Activated T-helper 17 cell treated with anti-CD3 and anti-CD28 coated beads, Interleukin-2, amount 50 U/mL, for 72 hours (primary cell): ENCODE data around the gene KCND3. TPM values are rescaled to one million over a fixed set of nuclear protein-coding genes. Genes with fewer than 3 reads are reported as not detected.

Experiments used
- ATAC-seq: fragments of 150-1000 bp; cut with Tn5 transposase; replicated peaks from 2 replicates; pipeline ENCODE4 v1.10.0; 2021; ENCODE audit warnings: mild to moderate bottlenecking, moderate library complexity
- H3K27ac Mint-ChIP-seq: one replicate; pipeline ENCODE4 v1.8.0; 2022; ENCODE audit warnings: mixed read lengths
- H3K27me3 Mint-ChIP-seq: one replicate; pipeline ENCODE4 v1.8.0; 2022; ENCODE audit warnings: mixed read lengths
- H3K36me3 Mint-ChIP-seq: one replicate; pipeline ENCODE4 v1.8.0; 2022; ENCODE audit warnings: low read depth, mild to moderate bottlenecking, mixed read lengths
- H3K4me1 Mint-ChIP-seq: one replicate; pipeline ENCODE4 v1.8.0; 2022; ENCODE audit warnings: mixed read lengths
- H3K4me3 Mint-ChIP-seq: one replicate; pipeline ENCODE4 v1.8.0; 2022; ENCODE audit warnings: mild to moderate bottlenecking, mixed read lengths
- H3K9me3 Mint-ChIP-seq: one replicate; pipeline ENCODE4 v1.8.0; 2022; ENCODE audit warnings: mixed read lengths
- total RNA-seq, 2 donors: library from RNA; stranded (reverse); gene quantifications; one replicate each; pipeline ENCODE4 v1.2.3, GENCODE V29; 2022

Gene KCND3
- total RNA-seq, 2 donors from 2014 or later, result not detected

GRCh38 chr1:111784273-111784901, 205.1 kb downstream of the KCND3 start:
- no peak overlapping the region for H3K4me3 Mint-ChIP-seq
- peaks cover 5% of the 10 kb centered on the region for H3K27me3 Mint-ChIP-seq
- no peaks in the 10 kb centered on the region for H3K36me3 Mint-ChIP-seq
- no peaks in the 10 kb centered on the region for H3K4me1 Mint-ChIP-seq
- no peaks in the 10 kb centered on the region for H3K9me3 Mint-ChIP-seq
- no peak overlapping the region for H3K27ac Mint-ChIP-seq
- ATAC-seq, result no peak

- no peaks in the 10 kb centered on the region for H3K4me1 Mint-ChIP-seq
- no peak overlapping the region for H3K4me3 Mint-ChIP-seq
- peaks cover 3% of the 10 kb centered on the region for H3K27me3 Mint-ChIP-seq
- no peaks in the 10 kb centered on the region for H3K9me3 Mint-ChIP-seq
- H3K36me3 Mint-ChIP-seq, result no peaks in the 10 kb centered on the region
- ATAC-seq, result no peak
- no peak overlapping the region for H3K27ac Mint-ChIP-seq
Measured at GRCh38 chr1:111779546-111779945, 209.9 kb downstream of the KCND3 start.

- no peak for ATAC-seq
- no peaks in the 10 kb centered on the region for H3K9me3 Mint-ChIP-seq
- no peaks in the 10 kb centered on the region for H3K4me1 Mint-ChIP-seq
- no peaks in the 10 kb centered on the region for H3K27me3 Mint-ChIP-seq
- no peaks in the 10 kb centered on the region for H3K36me3 Mint-ChIP-seq
- no peak overlapping the region for H3K4me3 Mint-ChIP-seq
- no peak overlapping the region for H3K27ac Mint-ChIP-seq
Measured at GRCh38 chr1:111778541-111779051, 210.9 kb downstream of the KCND3 start.

GRCh38 chr1:111778066-111778465, 211.4 kb downstream of the KCND3 start:
- Mint-ChIP-seq H3K36me3 (no peaks in the 10 kb centered on the region), H3K27me3 (no peaks in the 10 kb centered on the region), H3K27ac (no peak overlapping the region), H3K9me3 (no peaks in the 10 kb centered on the region), H3K4me1 (no peaks in the 10 kb centered on the region), H3K4me3 (no peak overlapping the region)
- ATAC-seq, result no peak

- no peaks in the 10 kb centered on the region for H3K36me3 Mint-ChIP-seq
- H3K4me3 Mint-ChIP-seq, result no peak overlapping the region
- H3K27ac Mint-ChIP-seq, result no peak overlapping the region
- no peaks in the 10 kb centered on the region for H3K4me1 Mint-ChIP-seq
- no peaks in the 10 kb centered on the region for H3K9me3 Mint-ChIP-seq
- no peaks in the 10 kb centered on the region for H3K27me3 Mint-ChIP-seq
- no peak for ATAC-seq
Measured at GRCh38 chr1:111777301-111777700, 212.2 kb downstream of the KCND3 start.

GRCh38 chr1:111776861-111777260, 212.6 kb downstream of the KCND3 start:
- no peak overlapping the region for H3K27ac Mint-ChIP-seq
- H3K36me3 Mint-ChIP-seq, result no peaks in the 10 kb centered on the region
- ATAC-seq, result no peak
- H3K4me1 Mint-ChIP-seq, result no peaks in the 10 kb centered on the region
- no peak overlapping the region for H3K4me3 Mint-ChIP-seq
- H3K27me3 Mint-ChIP-seq, result no peaks in the 10 kb centered on the region
- no peaks in the 10 kb centered on the region for H3K9me3 Mint-ChIP-seq

- H3K27ac Mint-ChIP-seq, result no peak overlapping the region
- ATAC-seq, result no peak
- H3K36me3 Mint-ChIP-seq, result no peaks in the 10 kb centered on the region
- no peaks in the 10 kb centered on the region for H3K4me1 Mint-ChIP-seq
- no peaks in the 10 kb centered on the region for H3K27me3 Mint-ChIP-seq
- no peaks in the 10 kb centered on the region for H3K9me3 Mint-ChIP-seq
- no peak overlapping the region for H3K4me3 Mint-ChIP-seq
Measured at GRCh38 chr1:111776391-111776790, 213.1 kb downstream of the KCND3 start.

- H3K27ac Mint-ChIP-seq, result no peak overlapping the region
- H3K27me3 Mint-ChIP-seq, result no peaks in the 10 kb centered on the region
- no peaks in the 10 kb centered on the region for H3K4me1 Mint-ChIP-seq
- H3K36me3 Mint-ChIP-seq, result no peaks in the 10 kb centered on the region
- H3K9me3 Mint-ChIP-seq, result no peaks in the 10 kb centered on the region
- no peak for ATAC-seq
- no peak overlapping the region for H3K4me3 Mint-ChIP-seq
Measured at GRCh38 chr1:111775966-111776365, 213.5 kb downstream of the KCND3 start.

- Mint-ChIP-seq H3K27me3 (no peaks in the 10 kb centered on the region), H3K27ac (no peak overlapping the region), H3K9me3 (no peaks in the 10 kb centered on the region), H3K36me3 (peaks cover 30% of the 10 kb centered on the region), H3K4me3 (no peak overlapping the region), H3K4me1 (no peaks in the 10 kb centered on the region)
- ATAC-seq, result no peak
Measured at GRCh38 chr1:111770916-111771315, 218.6 kb downstream of the KCND3 start.

GRCh38 chr1:111769517-111770146, 219.8 kb downstream of the KCND3 start:
- no peak overlapping the region for H3K4me3 Mint-ChIP-seq
- H3K36me3 Mint-ChIP-seq, result peaks cover 43% of the 10 kb centered on the region
- no peaks in the 10 kb centered on the region for H3K27me3 Mint-ChIP-seq
- H3K9me3 Mint-ChIP-seq, result no peaks in the 10 kb centered on the region
- H3K27ac Mint-ChIP-seq, result no peak overlapping the region
- no peaks in the 10 kb centered on the region for H3K4me1 Mint-ChIP-seq
- peak; percentile 23 for ATAC-seq

- H3K9me3 Mint-ChIP-seq, result no peaks in the 10 kb centered on the region
- peaks cover 53% of the 10 kb centered on the region for H3K36me3 Mint-ChIP-seq
- no peaks in the 10 kb centered on the region for H3K4me1 Mint-ChIP-seq
- no peaks in the 10 kb centered on the region for H3K27me3 Mint-ChIP-seq
- H3K27ac Mint-ChIP-seq, result no peak overlapping the region
- ATAC-seq, result no peak
- no peak overlapping the region for H3K4me3 Mint-ChIP-seq
Measured at GRCh38 chr1:111768625-111769024, 220.8 kb downstream of the KCND3 start.

GRCh38 chr1:111768023-111768422, 221.4 kb downstream of the KCND3 start:
- Mint-ChIP-seq H3K4me1 (no peaks in the 10 kb centered on the region), H3K4me3 (no peak overlapping the region), H3K27ac (no peak overlapping the region), H3K36me3 (peaks cover 59% of the 10 kb centered on the region), H3K9me3 (no peaks in the 10 kb centered on the region), H3K27me3 (no peaks in the 10 kb centered on the region)
- no peak for ATAC-seq

- no peaks in the 10 kb centered on the region for H3K27me3 Mint-ChIP-seq
- no peak overlapping the region for H3K27ac Mint-ChIP-seq
- H3K4me3 Mint-ChIP-seq, result no peak overlapping the region
- peaks cover 100% of the 10 kb centered on the region for H3K36me3 Mint-ChIP-seq
- no peaks in the 10 kb centered on the region for H3K9me3 Mint-ChIP-seq
- ATAC-seq, result no peak
- H3K4me1 Mint-ChIP-seq, result peaks cover 17% of the 10 kb centered on the region
Measured at GRCh38 chr1:111762332-111762731, 227.1 kb downstream of the KCND3 start.

GRCh38 chr1:111761717-111762116, 227.8 kb downstream of the KCND3 start:
- H3K27me3 Mint-ChIP-seq, result no peaks in the 10 kb centered on the region

GRCh38 chr1:111758373-111758772, 231.1 kb downstream of the KCND3 start:
- Mint-ChIP-seq H3K27ac (peak overlapping the region; percentile 79), H3K4me1 (peaks cover 29% of the 10 kb centered on the region)

More at GRCh38 chr1:111761717-111762116, 227.8 kb downstream of the KCND3 start:
- peaks cover 98% of the 10 kb centered on the region for H3K36me3 Mint-ChIP-seq
- ATAC-seq, result no peak
- no peaks in the 10 kb centered on the region for H3K9me3 Mint-ChIP-seq
- H3K4me3 Mint-ChIP-seq, result no peak overlapping the region
- no peak overlapping the region for H3K27ac Mint-ChIP-seq
- peaks cover 18% of the 10 kb centered on the region for H3K4me1 Mint-ChIP-seq

More at GRCh38 chr1:111758373-111758772, 231.1 kb downstream of the KCND3 start:
- ATAC-seq, result no peak
- H3K9me3 Mint-ChIP-seq, result no peaks in the 10 kb centered on the region
- H3K27me3 Mint-ChIP-seq, result no peaks in the 10 kb centered on the region
- H3K36me3 Mint-ChIP-seq, result peaks cover 72% of the 10 kb centered on the region
- H3K4me3 Mint-ChIP-seq, result peak overlapping the region; percentile 89
